Measurements from ENCODE around the gene CCDC178.
"Not testable (repeated sequence)": the region's sequence is repeated elsewhere in the genome, so short reads cannot be mapped to it uniquely, and the experiment has no call there.

Gene CCDC178

GRCh38 chr18:33201509-33201926 lies 239.0 kb downstream of the CCDC178 start:
- peak; percentile 75 for DNase-seq

DNA sequence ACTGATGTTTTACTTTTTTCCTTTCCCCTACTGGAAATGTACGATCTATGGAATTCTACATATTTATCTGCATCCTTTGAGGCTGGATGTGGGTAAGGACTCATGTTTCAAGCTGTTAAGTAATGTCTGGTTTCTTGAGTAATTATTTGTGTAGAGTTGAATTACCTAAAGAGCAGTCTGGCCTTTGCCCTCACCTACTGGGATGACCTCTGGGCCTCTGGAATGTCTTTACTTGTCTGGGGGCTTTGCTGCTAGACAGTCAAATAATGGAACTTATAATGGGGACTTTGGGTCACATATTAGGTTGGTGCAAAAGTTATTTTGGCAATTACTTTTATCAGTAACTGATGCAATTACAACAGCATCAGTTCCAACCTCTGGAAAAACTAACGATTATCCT lies 244.7 kb downstream of the CCDC178 start:
- DNase-seq, result peak; percentile 7

- no peak for DNase-seq
These were observed 245.7 kb downstream of the CCDC178 start for GRCh38 chr18:33194793-33195192.

DNA sequence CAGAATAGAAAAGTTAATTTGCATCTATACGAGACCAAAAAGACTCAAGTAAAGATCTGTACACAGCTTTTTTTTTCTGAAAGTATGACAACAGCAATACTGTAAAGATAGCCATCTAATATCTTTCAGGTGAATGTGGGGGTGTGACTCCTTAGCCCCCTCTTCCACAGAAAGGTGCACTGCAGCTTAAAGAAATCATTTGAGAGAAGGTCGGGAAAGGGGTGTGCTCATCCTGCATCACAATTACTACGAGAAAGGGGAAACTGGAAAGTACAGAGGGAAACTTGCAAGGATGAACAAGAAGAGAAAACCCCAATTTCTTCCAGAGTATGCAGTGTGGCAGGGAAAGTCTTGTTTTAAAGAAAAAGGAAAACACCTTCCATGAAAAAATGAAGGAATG lies 255.6 kb downstream of the CCDC178 start:
- peak; percentile 9 for DNase-seq

DNA sequence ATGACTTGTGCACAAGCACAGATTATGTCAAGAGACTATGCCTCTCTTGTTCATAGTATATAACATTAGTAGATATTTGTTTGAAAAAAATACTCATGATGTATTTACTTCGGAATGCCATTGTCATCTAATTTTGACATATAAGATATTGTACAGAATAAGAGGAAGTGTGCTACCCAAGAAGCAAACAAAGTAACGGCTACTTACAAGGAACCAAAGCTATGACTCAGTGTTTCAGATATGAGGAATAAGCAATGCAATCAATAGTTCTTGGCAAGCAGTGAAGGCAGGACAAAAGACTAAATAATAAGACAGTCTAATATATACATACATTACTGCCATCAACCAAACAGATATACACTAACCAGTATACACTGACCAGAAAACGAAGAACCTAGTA lies 256.3 kb downstream of the CCDC178 start:
- DNase-seq, result no peak

GRCh38 chr18:33183136-33183535 lies 257.4 kb downstream of the CCDC178 start:
- DNase-seq, result no peak

GRCh38 chr18:33181016-33181415 lies 259.5 kb downstream of the CCDC178 start:
- peak; percentile 72 for DNase-seq

- no peak for DNase-seq
These were observed 271.3 kb downstream of the CCDC178 start for GRCh38 chr18:33169218-33169617.

DNA sequence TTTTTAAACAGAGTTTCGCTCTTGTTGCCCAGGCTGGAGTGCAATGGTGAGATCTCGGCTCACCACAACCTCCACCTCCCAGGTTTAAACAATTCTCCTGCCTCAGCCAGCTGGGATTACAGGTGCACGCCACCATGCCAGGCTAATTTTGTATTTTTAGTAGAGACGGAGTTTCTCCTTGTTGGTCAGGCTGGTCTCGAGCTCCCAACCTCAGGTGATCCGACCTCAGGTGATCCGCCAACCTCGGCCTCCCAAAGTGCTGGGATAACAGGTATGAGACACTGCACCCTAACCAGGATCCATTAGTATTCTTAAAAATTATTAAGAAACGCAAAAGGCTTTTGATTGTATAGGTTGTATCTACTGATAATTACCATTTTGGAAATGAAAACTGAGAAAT lies 276.4 kb downstream of the CCDC178 start:
- not testable (repeated sequence) for DNase-seq

DNA sequence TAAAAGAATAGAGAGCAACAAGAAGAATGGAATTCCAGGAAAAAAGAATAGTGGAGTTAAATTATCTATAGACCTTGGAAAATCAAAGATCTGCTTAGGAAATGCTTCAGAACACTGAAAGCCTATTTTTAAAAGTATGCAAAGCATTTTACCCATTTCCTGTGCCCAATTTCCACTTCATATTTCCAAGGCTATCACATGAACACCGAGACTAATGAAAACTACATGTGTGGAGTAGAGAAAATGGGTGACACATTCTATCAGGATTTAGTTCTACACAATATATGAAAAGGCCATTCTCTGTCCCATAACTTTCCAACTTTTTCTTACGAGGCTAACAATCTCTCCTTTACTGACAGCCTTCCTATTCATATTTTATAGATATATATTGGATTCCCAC lies 279.4 kb downstream of the CCDC178 start:
- no peak for DNase-seq

DNA sequence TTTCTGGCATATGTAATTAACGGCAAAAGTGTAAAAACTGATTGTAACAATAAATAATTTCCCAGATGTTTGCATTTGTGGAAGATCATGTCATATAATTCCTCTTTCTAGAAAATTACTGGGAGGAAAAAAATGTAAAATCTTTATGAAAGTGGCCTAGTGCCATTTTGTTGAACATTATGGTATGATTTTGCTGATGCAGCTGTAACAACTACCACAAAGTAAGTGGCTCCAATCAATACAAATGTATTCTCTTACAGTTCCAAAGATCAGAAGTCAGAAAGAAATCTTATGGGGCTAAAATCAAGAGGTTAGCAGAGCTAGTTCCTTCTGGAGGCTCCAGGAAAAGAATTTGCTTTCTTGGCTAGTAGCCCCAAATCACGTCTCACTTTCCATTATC lies 281.4 kb downstream of the CCDC178 start:
- no peak for DNase-seq

GRCh38 chr18:33157893-33158292 lies 282.6 kb downstream of the CCDC178 start:
- DNase-seq, result no peak

- no peak for DNase-seq
These were observed 283.5 kb downstream of the CCDC178 start for GRCh38 chr18:33156906-33157470.

DNA sequence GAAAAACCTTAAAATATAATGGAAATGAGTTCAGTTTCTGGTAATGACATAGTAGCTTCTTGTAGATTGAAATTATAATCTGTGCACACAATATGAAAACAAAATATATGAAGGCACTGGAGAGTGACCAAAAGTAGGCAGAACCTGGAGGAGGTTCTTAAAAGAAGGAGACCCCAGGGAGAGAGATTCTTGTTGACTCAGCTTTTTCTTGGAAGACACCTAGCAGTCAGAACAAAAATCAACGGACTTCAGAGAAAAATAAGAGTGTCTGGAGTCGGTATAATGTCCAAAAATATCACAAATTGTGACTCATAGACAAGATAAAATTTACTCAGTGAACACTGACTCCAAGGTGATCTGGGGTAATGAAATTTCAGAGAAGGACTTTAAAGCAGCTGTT lies 286.5 kb downstream of the CCDC178 start:
- no peak for DNase-seq

GRCh38 chr18:33152376-33152775 lies 288.1 kb downstream of the CCDC178 start:
- DNase-seq, result no peak

GRCh38 chr18:33147811-33148210 lies 292.7 kb downstream of the CCDC178 start:
- DNase-seq, result not testable (repeated sequence)

- DNase-seq, result no peak
These were observed 294.5 kb downstream of the CCDC178 start for GRCh38 chr18:33146014-33146413.

GRCh38 chr18:33135951-33136660 lies 304.4 kb downstream of the CCDC178 start:
- no peak for DNase-seq

GRCh38 chr18:33132657-33133056 lies 307.9 kb downstream of the CCDC178 start:
- DNase-seq, result no peak

- peak; percentile 42 for DNase-seq
These were observed 311.9 kb downstream of the CCDC178 start for GRCh38 chr18:33128581-33128980.

GRCh38 chr18:33123862-33124518 lies 316.5 kb downstream of the CCDC178 start:
- DNase-seq, result peak; percentile 73

- peak; percentile 92 for DNase-seq
These were observed 324.1 kb downstream of the CCDC178 start for GRCh38 chr18:33116376-33116775.

DNA sequence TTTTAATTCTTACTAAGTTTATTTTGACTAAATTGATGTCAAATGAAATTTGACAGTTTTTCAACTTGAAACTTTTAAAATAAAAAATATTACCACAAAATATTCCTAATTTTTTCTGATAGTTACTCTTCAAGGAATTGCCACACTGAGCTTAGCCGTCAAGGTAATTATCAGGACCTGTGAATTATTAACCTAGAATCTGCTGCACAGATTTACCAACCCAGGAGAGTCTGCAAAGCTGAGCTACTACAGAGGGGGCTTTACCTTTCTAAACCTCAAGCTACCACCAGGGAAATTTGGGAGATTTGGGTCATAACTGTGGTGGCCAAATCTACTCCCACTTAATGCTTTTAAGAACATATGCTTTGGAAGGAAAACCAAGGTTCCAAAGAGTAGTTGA lies 324.6 kb downstream of the CCDC178 start:
- DNase-seq, result peak; percentile 47

DNA sequence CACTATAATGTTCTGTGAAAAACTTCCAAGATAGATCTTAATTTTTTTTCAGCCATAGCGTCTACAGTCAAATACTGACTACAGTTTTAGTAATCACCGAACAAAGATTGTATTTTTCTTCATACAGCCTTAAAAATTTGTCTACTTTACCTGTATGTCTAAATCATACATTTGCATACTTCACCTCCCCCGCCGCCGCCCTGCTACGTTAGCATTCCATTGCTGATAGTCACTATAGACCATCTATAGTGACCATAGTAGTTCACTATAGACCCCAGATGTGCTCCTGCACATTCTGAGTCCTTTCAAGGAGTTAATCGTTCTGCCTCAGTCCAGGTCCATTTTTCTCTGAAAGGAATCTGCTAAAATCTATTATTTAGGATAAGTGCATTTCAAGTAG lies 325.0 kb downstream of the CCDC178 start:
- no peak for DNase-seq
